Fibroblast of skin of scalp (primary cell): Measurements from ENCODE around the gene EEFSEC.

ENCODE experiments used
- DNase-seq: peaks from one replicate; pipeline ENCODE4 v3.0.0-alpha.2; 2013

The EEFSEC gene

GRCh38 chr3:128218548-128219257, 65.4 kb downstream of the EEFSEC start:
- no peak for DNase-seq

GRCh38 chr3:128221328-128221727, 68.0 kb downstream of the EEFSEC start:
- DNase-seq, result no peak

- no peak for DNase-seq
Observed at GRCh38 chr3:128222796-128223385, 69.6 kb downstream of the EEFSEC start.

- DNase-seq, result no peak
Observed at GRCh38 chr3:128226186-128226725, 73.0 kb downstream of the EEFSEC start.

GRCh38 chr3:128226795-128227395, 73.6 kb downstream of the EEFSEC start:
- peak; percentile 39 for DNase-seq

- DNase-seq, result no peak
Observed at GRCh38 chr3:128227507-128227906, 74.2 kb downstream of the EEFSEC start.

GRCh38 chr3:128228366-128228910, 75.2 kb downstream of the EEFSEC start:
- no peak for DNase-seq

GRCh38 chr3:128229106-128229857, 76.0 kb downstream of the EEFSEC start:
- DNase-seq, result no peak

- DNase-seq, result peak; percentile 24
Observed at GRCh38 chr3:128231606-128232005, 78.3 kb downstream of the EEFSEC start.

GRCh38 chr3:128232376-128233178, 79.3 kb downstream of the EEFSEC start:
- peak; percentile 24 for DNase-seq

- DNase-seq, result no peak
Observed at GRCh38 chr3:128235207-128235926, 82.1 kb downstream of the EEFSEC start.

GRCh38 chr3:128236657-128237056, 83.4 kb downstream of the EEFSEC start:
- DNase-seq, result no peak

GRCh38 chr3:128237348-128238183, 84.3 kb downstream of the EEFSEC start:
- DNase-seq, result no peak

GRCh38 chr3:128238184-128238489, 84.9 kb downstream of the EEFSEC start:
- DNase-seq, result no peak

- no peak for DNase-seq
Observed at GRCh38 chr3:128239304-128239703, 86.0 kb downstream of the EEFSEC start.

GRCh38 chr3:128240232-128240631, 87.0 kb downstream of the EEFSEC start:
- no peak for DNase-seq

GRCh38 chr3:128241741-128242140, 88.5 kb downstream of the EEFSEC start:
- DNase-seq, result no peak

- no peak for DNase-seq
Observed at GRCh38 chr3:128242818-128243601, 89.7 kb downstream of the EEFSEC start.
